Smooth muscle cell of the pulmonary artery (primary cell): ENCODE data around the gene GCHFR. TPM values are rescaled to one million over a fixed set of nuclear protein-coding genes. Genes with fewer than 3 reads are reported as not detected.

ENCODE experiments used
- total RNA-seq: library from RNA; depleted of rRNA; stranded (reverse); fragments of >200 nt; gene quantifications from 2 replicates; pipeline ENCODE4 v1.2.3, GENCODE V29; 2014

GCHFR gene
- 0.85 and 1.5 TPM in 2 replicates for total RNA-seq

GRCh38 chr15:40763801-40764628 is at the start of gene GCHFR:
Gene GCHFR (plus strand): TSS chr15:40764068. CDS start chr15:40764181, 113 bp downstream.

GRCh38 chr15:40754883-40755811 is 8.7 kb upstream of the GCHFR start, which contains the start of gene RMDN3:
Gene RMDN3 (minus strand): TSS chr15:40755254. CDS start chr15:40754783, 471 bp downstream.

GRCh38 chr15:40769274-40770146 is 5.6 kb downstream of the GCHFR start, which contains the start of gene C15orf62:
Gene C15orf62 (plus strand): TSS chr15:40769980. CDS start chr15:40770496, 516 bp downstream.

GRCh38 chr15:40807028-40807887 is 43.4 kb downstream of the GCHFR start, which contains the start of the genes DNAJC17 and ZFYVE19:
Gene DNAJC17 (minus strand): TSS chr15:40807473. CDS start chr15:40807446, 27 bp downstream.
Gene ZFYVE19 (plus strand): TSS chr15:40807089. CDS start chr15:40807590, 501 bp downstream.

Other genes with a start within 250 kb of the GCHFR start
- 13.0 and 17.1 TPM in 2 replicates for gene CCDC32, start 199.0 kb upstream of the GCHFR start, total RNA-seq
- gene RPUSD2, start 194.8 kb upstream of the GCHFR start, total RNA-seq, result 9.3 and 10.8 TPM in 2 replicates
- gene KNL1, start 169.8 kb upstream of the GCHFR start, total RNA-seq, result 2.0 and 5.7 TPM in 2 replicates
- gene RAD51, start 68.9 kb upstream of the GCHFR start, total RNA-seq, result 1.4 and 1.8 TPM in 2 replicates
- 21.3 and 24.7 TPM in 2 replicates for gene RMDN3, start 8.8 kb upstream of the GCHFR start, total RNA-seq
- gene C15orf62, start 5.9 kb downstream of the GCHFR start, total RNA-seq, result 0.07 TPM in 1 of 2 replicates, not detected in the other
- gene ZFYVE19, start 43.0 kb downstream of the GCHFR start, total RNA-seq, result 17.8 and 18.7 TPM in 2 replicates
- gene DNAJC17, start 43.4 kb downstream of the GCHFR start, total RNA-seq, result 12.1 and 12.6 TPM in 2 replicates
- gene PPP1R14D, start 64.6 kb downstream of the GCHFR start, total RNA-seq, result not detected in 2 replicates
- 0.33 and 0.36 TPM in 2 replicates for gene SPINT1, start 80.0 kb downstream of the GCHFR start, total RNA-seq
- 0.07 TPM in 1 of 2 replicates, not detected in the other for gene RHOV, start 110.2 kb downstream of the GCHFR start, total RNA-seq
- gene VPS18, start 130.4 kb downstream of the GCHFR start, total RNA-seq, result 41.6 and 49.0 TPM in 2 replicates
- 0.07 and 0.10 TPM in 2 replicates for gene DLL4, start 165.3 kb downstream of the GCHFR start, total RNA-seq
- gene CHAC1, start 189.4 kb downstream of the GCHFR start, total RNA-seq, result 6.4 and 19.6 TPM in 2 replicates